ENCODE data around the gene EEF1AKMT2.

The EEF1AKMT2 gene

DNA sequence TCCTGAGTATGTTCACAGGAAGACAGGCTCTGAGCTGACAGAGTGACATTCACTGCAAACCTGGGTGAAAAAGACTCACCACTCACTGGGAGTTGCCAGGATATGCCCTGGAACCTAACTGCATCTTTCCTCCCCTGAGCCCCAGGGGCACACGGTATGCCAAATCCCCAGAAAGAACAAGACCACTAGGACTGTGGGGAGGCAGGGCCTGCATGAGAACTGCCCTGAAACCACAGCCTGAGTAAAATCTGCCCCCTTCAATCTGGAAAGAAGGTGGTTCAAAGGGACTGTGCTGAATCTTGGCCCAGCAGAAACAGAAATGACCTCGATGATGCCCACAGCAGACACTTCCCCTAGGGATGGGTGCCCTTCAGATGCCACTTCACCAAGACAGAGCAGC is 54.0 kb downstream of the EEF1AKMT2 start:
- no peak for DNase-seq (ENCODE audit: low spot score)

- DNase-seq (ENCODE audit: low spot score): peak; percentile 28
Observed at GRCh38 chr10:124737221-124737620, 54.5 kb downstream of the EEF1AKMT2 start.

GRCh38 chr10:124736491-124737136 is 55.1 kb downstream of the EEF1AKMT2 start:
- peak; percentile 42 for DNase-seq (ENCODE audit: low spot score)

DNA sequence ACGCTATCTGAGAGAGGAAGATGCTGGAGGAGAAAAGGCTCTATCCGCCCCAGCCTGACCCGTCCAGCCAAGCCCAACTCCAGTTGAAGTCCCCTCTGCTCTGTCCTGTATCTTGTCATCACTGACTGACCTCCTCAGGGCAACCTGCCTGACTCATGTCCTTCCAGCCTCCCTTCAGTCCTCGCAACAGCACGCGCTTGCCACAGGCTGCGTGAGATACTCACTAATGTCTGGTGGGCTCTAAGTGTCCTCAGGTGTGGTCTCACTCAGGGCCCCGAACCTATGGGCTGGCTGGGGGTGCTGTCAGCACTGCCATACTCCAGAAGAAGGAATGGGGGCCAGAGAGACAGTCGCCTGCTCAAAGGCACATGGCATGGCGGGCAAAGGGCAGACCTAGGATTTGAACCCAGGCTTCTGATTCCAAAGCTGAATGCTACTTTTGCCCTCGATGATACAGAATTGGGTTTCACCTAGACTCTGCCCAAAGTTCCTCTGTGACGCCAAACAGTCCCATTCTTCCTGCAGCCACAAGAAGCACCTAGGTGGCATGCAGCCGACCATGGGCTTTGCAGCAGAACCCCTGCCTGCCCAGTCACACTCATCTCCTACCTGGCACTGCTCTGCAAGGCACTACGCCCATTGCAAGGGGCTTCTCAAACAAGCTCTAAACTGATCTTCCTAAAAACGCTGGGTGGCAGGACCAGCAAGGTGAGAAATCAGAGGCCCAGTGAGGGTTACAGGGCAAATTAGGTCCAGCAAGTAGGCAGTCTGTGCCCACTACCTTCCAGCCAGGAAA is 56.0 kb downstream of the EEF1AKMT2 start:
- peak; percentile 21 for DNase-seq (ENCODE audit: low spot score)

DNA sequence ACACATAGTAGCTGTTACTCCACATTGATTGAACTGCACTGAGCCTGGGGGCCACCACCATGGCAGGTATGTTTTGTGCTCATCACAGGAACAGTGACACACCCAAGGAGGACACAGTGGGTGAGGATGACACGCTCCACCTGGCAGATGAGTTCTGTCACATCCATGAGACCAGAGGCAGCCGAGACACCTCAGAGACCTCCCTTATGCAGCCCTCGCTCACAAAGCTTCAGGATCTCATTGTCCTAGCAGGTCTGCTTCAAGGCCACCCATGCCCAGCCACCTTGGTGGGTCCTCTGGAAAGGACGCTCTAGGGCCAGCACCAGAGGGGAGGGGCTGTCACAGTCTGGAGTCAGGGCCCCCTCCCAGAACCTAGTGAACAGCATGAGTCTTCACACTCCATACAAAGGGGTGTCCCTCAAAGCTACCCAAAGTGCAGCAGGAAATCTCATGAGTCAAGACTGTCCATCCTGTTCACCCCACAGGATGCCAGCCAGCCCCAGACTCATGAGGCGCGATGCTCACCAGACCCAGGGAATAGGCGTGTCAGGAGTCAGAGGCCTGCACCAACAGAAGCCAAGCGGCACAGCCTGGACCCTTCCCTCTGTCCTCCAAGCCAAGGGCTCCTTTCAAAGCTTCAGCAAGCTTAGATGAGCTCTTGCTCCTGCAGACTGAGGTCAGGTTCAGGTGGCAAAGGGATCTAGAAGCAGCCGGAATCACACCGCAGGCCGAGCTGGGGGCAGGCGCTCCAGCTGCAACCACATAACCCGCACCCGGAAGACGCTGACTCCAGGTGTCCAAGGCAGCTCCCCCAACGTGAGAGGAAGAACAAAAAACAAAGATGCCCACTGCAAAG is 57.1 kb downstream of the EEF1AKMT2 start:
- no peak for DNase-seq (ENCODE audit: low spot score)

- no peak for DNase-seq (ENCODE audit: low spot score)
Observed at GRCh38 chr10:124733571-124734245, 58.0 kb downstream of the EEF1AKMT2 start.

DNA sequence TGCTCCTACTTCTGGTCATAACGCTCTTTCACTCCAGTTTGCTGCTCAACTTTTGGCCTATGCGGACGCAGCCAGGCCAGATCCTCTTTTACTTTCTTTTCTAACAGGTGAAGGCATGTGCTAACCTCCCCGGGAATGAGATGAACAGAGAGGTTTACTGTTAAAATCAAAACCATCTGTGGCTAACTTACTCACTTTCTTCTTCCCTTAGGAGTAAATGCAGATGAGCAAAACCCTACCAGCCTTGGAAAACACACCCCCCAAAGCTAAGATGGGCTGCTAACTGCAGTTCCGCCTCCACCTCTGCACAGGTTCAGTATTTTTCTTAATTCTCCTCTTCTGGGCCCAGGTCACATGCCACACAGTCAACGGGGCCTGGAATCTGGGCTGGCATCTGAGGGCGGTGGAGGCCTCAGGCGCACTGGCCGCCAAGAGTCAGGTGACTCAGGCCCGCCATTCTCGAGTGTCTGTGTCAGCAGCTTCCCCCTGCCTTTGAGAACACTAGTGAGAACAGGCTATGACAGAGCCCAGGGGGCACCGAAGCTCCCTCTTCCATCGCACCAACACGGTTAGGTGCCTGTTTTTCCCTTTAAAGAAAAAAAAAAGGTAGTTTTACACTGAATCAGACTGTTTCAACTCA is 58.6 kb downstream of the EEF1AKMT2 start:
- no peak for DNase-seq (ENCODE audit: low spot score)

GRCh38 chr10:124731551-124731950 is 60.1 kb downstream of the EEF1AKMT2 start:
- no peak for DNase-seq (ENCODE audit: low spot score)

GRCh38 chr10:124730790-124731189 is 60.9 kb downstream of the EEF1AKMT2 start:
- DNase-seq (ENCODE audit: low spot score): no peak

- DNase-seq (ENCODE audit: low spot score): no peak
Observed at GRCh38 chr10:124728830-124729661, 62.6 kb downstream of the EEF1AKMT2 start.

DNA sequence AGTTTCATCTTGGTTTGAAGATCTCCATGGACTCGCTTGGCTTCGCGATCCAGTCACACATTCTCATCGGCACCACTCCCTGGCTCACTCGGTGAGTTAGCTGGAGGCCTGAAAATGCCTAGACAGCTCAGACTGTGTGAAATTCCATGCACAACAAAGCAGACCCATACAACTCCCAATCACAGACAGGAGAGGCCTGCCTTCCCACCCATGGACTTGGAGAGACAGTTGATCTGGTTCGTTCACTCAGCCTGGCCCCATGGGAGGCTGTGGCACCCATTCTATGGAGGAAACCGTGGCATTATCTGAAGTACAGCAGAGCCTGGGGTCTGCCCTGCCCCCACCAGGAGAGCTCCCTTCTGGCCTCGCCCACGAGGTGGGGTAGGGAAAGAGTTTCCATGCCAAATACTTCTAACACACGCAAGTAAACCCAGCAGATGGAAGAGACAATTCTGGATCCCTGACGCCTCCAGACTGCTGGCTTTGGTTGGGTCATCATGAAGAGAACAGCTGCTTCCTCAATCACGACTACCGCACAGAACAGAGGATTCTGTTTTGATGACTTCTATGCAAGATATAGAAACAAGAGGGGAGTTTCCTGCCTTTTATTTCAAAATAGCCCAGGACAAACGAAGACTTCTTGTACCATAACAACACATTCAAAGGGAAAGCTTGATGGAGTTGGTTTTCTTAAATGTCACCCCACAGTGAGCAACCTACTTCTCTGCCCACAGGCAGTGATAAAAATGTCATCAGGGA is 63.4 kb downstream of the EEF1AKMT2 start:
- DNase-seq (ENCODE audit: low spot score): no peak

DNA sequence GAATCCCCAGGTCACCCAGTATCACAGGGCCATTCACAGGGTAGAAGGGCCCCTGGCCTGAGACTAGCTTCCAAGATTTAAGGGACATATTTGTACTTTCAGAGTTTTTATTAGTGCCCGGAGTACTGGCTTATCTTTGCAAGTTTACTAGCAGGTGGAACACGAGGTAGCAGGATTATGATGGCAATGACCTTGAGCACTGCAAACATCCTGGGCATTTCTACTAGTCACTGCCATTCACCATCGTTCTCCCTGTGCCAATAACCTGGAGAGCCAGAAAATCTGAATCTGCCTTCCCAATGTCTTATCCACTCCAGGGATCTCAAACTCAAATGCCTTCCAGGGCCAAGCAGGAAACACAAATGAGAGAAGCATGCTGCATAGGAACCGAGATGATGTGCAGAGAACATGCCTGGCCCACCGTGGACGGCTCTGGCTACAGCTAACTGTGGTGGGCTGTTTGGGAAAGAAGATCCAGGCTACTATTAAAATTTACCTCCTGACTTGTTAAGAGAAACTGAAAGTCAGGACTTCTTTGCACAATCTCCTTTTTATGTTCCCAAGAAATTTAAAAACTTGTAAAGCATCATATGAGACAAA is 64.2 kb downstream of the EEF1AKMT2 start:
- no peak for DNase-seq (ENCODE audit: low spot score)

DNA sequence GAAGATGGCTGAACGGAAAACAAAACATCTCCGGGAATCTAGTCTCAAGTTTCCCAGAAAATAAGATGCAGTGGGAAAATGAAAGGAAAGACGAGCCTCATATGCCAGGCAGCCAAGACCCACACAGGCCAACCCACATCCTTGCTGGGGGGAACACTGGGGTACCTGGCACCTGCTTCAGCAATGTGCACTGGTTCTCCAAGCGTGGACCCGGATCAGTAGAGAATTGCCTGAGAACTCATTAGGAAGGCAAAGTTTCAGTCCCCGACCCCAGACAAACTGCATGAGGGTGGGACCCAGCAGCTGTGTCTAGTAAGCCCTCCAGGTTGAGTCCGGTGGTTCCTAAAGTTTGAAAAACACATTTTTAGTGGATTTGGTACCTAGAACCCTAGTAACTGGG is 65.9 kb downstream of the EEF1AKMT2 start:
- no peak for DNase-seq (ENCODE audit: low spot score)

GRCh38 chr10:124725171-124725631 is 66.5 kb downstream of the EEF1AKMT2 start:
- DNase-seq (ENCODE audit: low spot score): no peak

- no peak for DNase-seq (ENCODE audit: low spot score)
Observed at GRCh38 chr10:124724279-124725027, 67.2 kb downstream of the EEF1AKMT2 start.

DNA sequence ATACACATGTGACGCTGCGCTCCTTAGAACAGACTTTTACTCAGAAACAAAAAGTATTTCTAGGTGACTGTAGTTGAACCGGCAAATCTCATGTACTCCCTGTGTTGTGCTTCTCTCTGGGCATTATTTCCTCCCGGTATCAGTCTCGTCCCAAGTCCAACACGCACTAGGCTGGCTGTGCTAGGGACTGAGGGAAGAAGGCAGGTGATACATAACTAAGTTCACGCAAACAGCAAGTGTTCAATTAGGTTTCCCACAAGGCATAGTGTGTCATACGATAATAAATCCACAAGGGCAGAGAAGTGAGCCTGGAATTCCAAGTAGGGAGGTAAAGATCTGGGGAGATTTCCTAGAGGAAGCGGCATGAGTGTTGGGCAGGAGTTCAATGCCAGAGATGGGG is 67.9 kb downstream of the EEF1AKMT2 start:
- DNase-seq (ENCODE audit: low spot score): no peak

DNA sequence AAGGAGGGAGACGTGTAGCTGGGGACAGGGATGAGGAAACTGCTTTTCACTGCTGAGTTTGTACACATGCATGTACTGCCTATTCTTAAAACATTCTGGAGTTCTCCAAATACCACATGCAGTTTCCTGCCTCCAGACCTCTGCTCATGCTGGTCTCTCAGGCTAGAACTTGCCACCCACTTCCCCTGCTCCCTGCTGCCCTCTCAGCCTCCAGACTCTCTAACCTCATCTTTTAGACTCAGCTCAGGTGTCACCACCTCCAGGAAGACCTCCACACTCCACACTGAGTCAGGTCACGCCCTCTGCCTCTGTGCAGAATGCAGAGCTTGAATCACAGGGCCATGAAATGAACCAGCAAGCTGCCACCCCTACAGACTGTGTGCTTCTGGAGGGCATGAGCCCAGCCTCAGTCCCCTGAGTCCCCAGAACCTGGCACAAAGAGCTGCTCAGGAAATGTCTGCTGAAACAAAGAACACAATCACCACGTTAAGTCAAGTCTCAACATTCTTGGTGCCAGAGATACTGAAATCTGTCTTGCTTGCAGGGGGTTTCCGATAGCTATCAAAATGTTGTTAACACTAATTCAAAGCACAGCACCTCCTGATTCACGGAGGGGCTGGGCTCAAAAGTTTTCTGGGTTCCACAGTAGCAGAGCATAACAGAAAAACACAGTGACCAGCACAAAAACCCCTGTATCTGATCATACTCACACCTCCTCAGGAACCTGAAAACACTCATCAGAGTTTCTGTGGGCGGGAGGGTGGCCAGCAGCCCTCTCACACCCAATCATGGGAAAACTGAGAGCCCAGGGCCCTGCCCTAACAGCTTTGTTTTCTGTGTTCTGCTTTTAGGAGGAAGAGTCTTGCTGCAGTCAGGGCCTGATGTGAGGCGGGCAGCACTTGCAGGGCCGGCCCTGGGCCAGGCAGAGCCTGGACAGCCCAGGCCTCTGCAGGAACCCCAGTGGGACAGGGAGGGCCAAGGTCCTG is 68.6 kb downstream of the EEF1AKMT2 start:
- DNase-seq (ENCODE audit: low spot score): no peak

Data from cerebellar cortex (tissue), 1 donor.